HCT116 (cell line): Measurements from ENCODE around the gene TMOD1. TPM values are rescaled to one million over a fixed set of nuclear protein-coding genes. Genes with fewer than 3 reads are reported as not detected.

Experiments used
- ATAC-seq: fragments of 200-7000 bp; cut with Tn5 transposase; 2 replicates; pipeline ENCODE4 v1.9.1; 2020; ENCODE audit warnings: mild to moderate bottlenecking, moderate library complexity
- BruUV-seq: library from RNA; stranded (reverse); fragments of 400-500 nt; replicated peaks from 2 replicates; lab custom pipeline; 2021; lab: Mats Ljungman, UMichigan
- CTCF ChIA-PET: fragments of 300-600 bp; sonication (Branson Sonifier 250); formaldehyde crosslinking; loops from one replicate; lab custom pipeline; 2021; ENCODE audit warnings: antibody characterized with exemption; lab: Charles Lee
- POLR2A ChIA-PET: fragments of 300-600, 350-600 bp; sonication (Branson Sonifier 250); formaldehyde crosslinking; loops from one replicate; lab custom pipeline; 2021; ENCODE audit warnings: antibody characterized with exemption; lab: Charles Lee
- RAD21 ChIA-PET, 2 experiments: fragments of 300-600 bp; sonication (Branson Sonifier 250); formaldehyde crosslinking; loops; one replicate each; lab custom pipeline; 2023; ENCODE audit warnings: low total read pairs in 2 of 2; ENCODE audit not compliant: uncharacterized antibody in 2 of 2, unreplicated experiment in 2 of 2, low non-redundant PET in 1 of 2; lab: Charles Lee
- DNase-seq: peaks from one replicate; pipeline ENCODE4 v3.0.0-alpha.2; 2010; ENCODE audit warnings: low read depth, low spot score
- H2AFZ ChIP-seq: fragments of 200-600 bp; shearing (Covaris generic), sonication (generic); 2 replicates; pipeline ENCODE4 v1.6.1; 2017; ENCODE audit warnings: low read depth, mixed run types, mixed read lengths, antibody characterized with exemption, low read length; ENCODE audit not compliant: poor library complexity, severe bottlenecking
- H3K27ac ChIP-seq: 2 replicates; pipeline ENCODE4 v1.5.1; 2012; ENCODE audit warnings: low read depth, low read length
- H3K27me3 ChIP-seq: fragments of 200-600 bp; sonication (generic); 2 replicates; pipeline ENCODE4 v1.6.1; 2016; ENCODE audit warnings: mixed run types, low read length, mixed read lengths; ENCODE audit not compliant: insufficient read depth
- H3K36me3 ChIP-seq, 2 experiments: fragments of 200-500 bp in 1 of 2; fragments of 200-600 bp in 1 of 2; sonication (Bioruptor generic) in 1 of 2; sonication (generic) in 1 of 2; 2 replicates each; pipeline versions ENCODE4 v1.5.1 to v1.6.1; 2014 to 2016; ENCODE audit warnings: low read length in 2 of 2, inconsistent platforms in 1 of 2, mixed read lengths in 1 of 2, mixed run types in 1 of 2; ENCODE audit not compliant: insufficient read depth in 2 of 2, control insufficient read depth in 1 of 2
- H3K4me1 ChIP-seq, 2 experiments: fragments of 200-600 bp in 1 of 2; sonication (generic) in 1 of 2; 2 replicates each; pipeline versions ENCODE4 v1.5.1 to v1.6.1; 2012 to 2017; ENCODE audit warnings: low read length in 2 of 2, inconsistent platforms in 1 of 2, mild to moderate bottlenecking in 1 of 2, mixed read lengths in 1 of 2, mixed run types in 1 of 2, moderate library complexity in 1 of 2; ENCODE audit not compliant: insufficient read depth in 2 of 2, control insufficient read depth in 1 of 2
- H3K4me2 ChIP-seq: fragments of 200-600 bp; sonication (generic); 2 replicates; pipeline ENCODE4 v1.6.1; 2017; ENCODE audit warnings: mixed run types, low read length, mixed read lengths
- H3K4me3 ChIP-seq, 2 experiments: fragments of 200-600 bp in 1 of 2; sonication (generic) in 1 of 2; replicated peaks in 1 of 2; 2 replicates each; pipeline ENCODE4 v1.5.1; 2011 to 2016; ENCODE audit warnings: low read length in 2 of 2, control low read depth in 1 of 2, low read depth in 1 of 2, mild to moderate bottlenecking in 1 of 2, mixed read lengths in 1 of 2, mixed run types in 1 of 2
- H3K79me2 ChIP-seq: fragments of 200-600 bp; sonication (generic); 2 replicates; pipeline ENCODE4 v1.6.1; 2017; ENCODE audit warnings: mild to moderate bottlenecking, mixed run types, low read length, moderate library complexity, mixed read lengths; ENCODE audit not compliant: insufficient read depth
- H3K9ac ChIP-seq: fragments of 200-600 bp; sonication (generic); 2 replicates; pipeline ENCODE4 v1.6.1; 2016; ENCODE audit warnings: low read length, mixed read lengths
- H3K9me2 ChIP-seq: fragments of 200-600 bp; sonication (generic), shearing (Covaris generic); 2 replicates; pipeline ENCODE4 v1.6.1; 2017; ENCODE audit warnings: mixed run types, mild to moderate bottlenecking, moderate library complexity; ENCODE audit not compliant: insufficient read depth
- H3K9me3 ChIP-seq, 2 experiments: fragments of 200-500 bp in 1 of 2; fragments of 200-600 bp in 1 of 2; sonication (Bioruptor generic) in 1 of 2; sonication (generic) in 1 of 2; 2 replicates each; pipeline ENCODE4 v1.6.1; 2014 to 2017; ENCODE audit warnings: low read length in 2 of 2, mixed read lengths in 2 of 2, inconsistent platforms in 1 of 2, low read depth in 1 of 2, mild to moderate bottlenecking in 1 of 2, mixed run types in 1 of 2, moderate library complexity in 1 of 2; ENCODE audit not compliant: control insufficient read depth in 1 of 2, insufficient read depth in 1 of 2
- H4K20me1 ChIP-seq: fragments of 200-600 bp; sonication (generic), shearing (Covaris generic); 2 replicates; pipeline ENCODE4 v1.6.1; 2017; ENCODE audit warnings: mixed run types, mild to moderate bottlenecking, moderate library complexity; ENCODE audit not compliant: insufficient read depth
- CEBPB ChIP-seq: IDR thresholded peaks from 2 replicates; pipeline ENCODE4 v1.6.1; 2012; ENCODE audit warnings: low read depth
- EZH2phosphoT487 ChIP-seq: fragments of 200-600 bp; IDR thresholded peaks from 2 replicates; pipeline ENCODE4 v1.6.1; 2018; ENCODE audit warnings: antibody characterized with exemption, borderline replicate concordance
- REST ChIP-seq: IDR thresholded peaks from 2 replicates; pipeline ENCODE4 v1.6.1; 2012; ENCODE audit warnings: low read depth
- SIN3A ChIP-seq: IDR thresholded peaks from 2 replicates; pipeline ENCODE4 v1.6.1; 2012; ENCODE audit warnings: low read depth
- SP1 ChIP-seq: IDR thresholded peaks from 2 replicates; pipeline ENCODE4 v1.6.1; 2012; ENCODE audit warnings: low read depth
- intact Hi-C: fragments of 100-400 bp; cut with micrococcal nuclease; formaldehyde crosslinking; loops from 2 replicates; pipeline ENCODE4 v1.10.0; 2022
- total RNA-seq: library from RNA; stranded (reverse); gene quantifications from one replicate; pipeline ENCODE4 v1.2.1, GENCODE V29; 2021; ENCODE audit not compliant: unreplicated experiment
- TF ChIP-seq, protein P1 (sequence below): IDR thresholded peaks from 2 replicates; pipeline ENCODE4 v1.6.1; 2011; ENCODE audit warnings: mild to moderate bottlenecking, low read length, moderate library complexity; ENCODE audit not compliant: insufficient replicate concordance; ENCODE audit errors: extremely low read depth

TMOD1 gene
- total RNA-seq, 1 experiment from 2014 or later: 4.4 TPM

DNA sequence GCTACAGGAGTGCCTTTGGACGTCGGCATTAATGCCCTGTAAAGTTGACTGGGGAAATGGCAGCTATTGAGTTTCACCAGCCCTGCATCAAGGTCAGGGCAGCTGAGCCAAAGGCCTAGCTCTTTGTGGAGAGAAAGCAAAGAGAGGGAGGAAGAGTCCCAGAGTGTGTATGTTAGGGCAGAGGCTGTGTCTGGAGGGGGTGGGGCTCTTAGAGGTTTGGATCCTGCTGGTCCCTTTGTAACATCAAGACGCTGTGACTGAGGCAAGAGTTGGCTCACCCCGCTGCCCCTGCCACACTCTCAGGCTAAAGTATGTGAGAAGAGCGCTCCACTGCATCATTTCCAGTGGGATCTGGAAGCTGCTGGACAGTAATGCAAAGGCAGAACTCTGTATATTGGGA lies 34.3 kb downstream of the TMOD1 start (continued):
- no peak for TF ChIP-seq REST
- no peak for TF ChIP-seq SIN3A

DNA sequence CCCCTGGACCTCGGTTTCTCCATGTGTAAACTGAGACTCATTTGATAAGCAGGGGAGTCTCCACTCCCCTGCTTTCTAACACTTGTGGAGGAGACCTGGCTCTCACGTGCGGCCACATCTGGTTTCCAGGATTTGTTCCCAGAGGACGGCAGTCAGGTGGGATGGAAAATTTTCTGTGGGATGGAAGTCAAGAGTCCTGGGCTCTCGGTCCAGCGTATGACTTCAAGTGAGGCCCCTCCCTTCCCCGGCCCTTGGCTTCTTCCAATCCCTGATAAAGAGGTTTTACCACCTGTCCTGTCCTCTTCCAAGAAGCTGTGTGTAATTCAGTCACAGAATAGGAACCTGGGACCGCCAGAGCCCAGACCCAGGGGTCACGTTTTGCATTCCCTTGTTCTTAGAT lies 35.0 kb downstream of the TMOD1 start:
- Histone ChIP-seq H3K79me2 (no peaks in the 10 kb centered on the region), H3K9ac (no peak overlapping the region), H2AFZ (no peak overlapping the region), H3K9me2 (no peaks in the 10 kb centered on the region), H3K9me3 (no peaks in the 10 kb centered on the region), H3K4me2 (no peak overlapping the region), H3K36me3 (no peaks in the 10 kb centered on the region), H3K27ac (no peak overlapping the region), H3K27me3 (no peaks in the 10 kb centered on the region), H3K4me3 (no peak overlapping the region), H4K20me1 (no peaks in the 10 kb centered on the region), H3K4me1 (0 out of 4 replicates have a peak, but pooled peaks cover 0 to under 1% of the 10 kb centered on the region in 2 experiments)
- TF ChIP-seq REST (no peak), CEBPB (no peak), SP1 (no peak), EZH2phosphoT487 (no peak)
- TF ChIP-seq, protein P1, sequence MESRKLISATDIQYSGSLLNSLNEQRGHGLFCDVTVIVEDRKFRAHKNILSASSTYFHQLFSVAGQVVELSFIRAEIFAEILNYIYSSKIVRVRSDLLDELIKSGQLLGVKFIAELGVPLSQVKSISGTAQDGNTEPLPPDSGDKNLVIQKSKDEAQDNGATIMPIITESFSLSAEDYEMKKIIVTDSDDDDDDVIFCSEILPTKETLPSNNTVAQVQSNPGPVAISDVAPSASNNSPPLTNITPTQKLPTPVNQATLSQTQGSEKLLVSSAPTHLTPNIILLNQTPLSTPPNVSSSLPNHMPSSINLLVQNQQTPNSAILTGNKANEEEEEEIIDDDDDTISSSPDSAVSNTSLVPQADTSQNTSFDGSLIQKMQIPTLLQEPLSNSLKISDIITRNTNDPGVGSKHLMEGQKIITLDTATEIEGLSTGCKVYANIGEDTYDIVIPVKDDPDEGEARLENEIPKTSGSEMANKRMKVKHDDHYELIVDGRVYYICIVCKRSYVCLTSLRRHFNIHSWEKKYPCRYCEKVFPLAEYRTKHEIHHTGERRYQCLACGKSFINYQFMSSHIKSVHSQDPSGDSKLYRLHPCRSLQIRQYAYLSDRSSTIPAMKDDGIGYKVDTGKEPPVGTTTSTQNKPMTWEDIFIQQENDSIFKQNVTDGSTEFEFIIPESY: no peak
- DNase-seq: no peak
- intact Hi-C loops: no loop called here
- POLR2A ChIA-PET: no interaction called here
- ATAC-seq: no peak
- BruUV-seq: no TSS peak
- CTCF ChIA-PET: no interaction called here
- RAD21 ChIA-PET: no interaction called here
